HepG2 (cell line): Measurements from ENCODE around the gene RDH16. TPM values are rescaled to one million over a fixed set of nuclear protein-coding genes. Genes with fewer than 3 reads are reported as not detected.

Experiments
- CHD4 ChIP-seq: fragments of 200-600 bp; sonication (generic); IDR thresholded peaks from 2 replicates; pipeline ENCODE4 v1.7.0; 2017; ENCODE audit warnings: mild to moderate bottlenecking, low read length, borderline replicate concordance
- DDIT3 ChIP-seq: sonication (generic); formaldehyde crosslinking; IDR thresholded peaks from 2 replicates; pipeline ENCODE4 v1.4.0; 2020; ENCODE audit warnings: mild to moderate bottlenecking, missing genetic modification reagents
- ETV5 ChIP-seq: IDR thresholded peaks from 2 replicates; pipeline ENCODE4 v1.6.1; 2018; ENCODE audit warnings: missing biosample characterization, missing genetic modification reagents, inconsistent platforms, borderline replicate concordance
- EZH2 ChIP-seq: conservative IDR thresholded peaks from 2 replicates; pipeline ENCODE4 v1.6.1; 2012; ENCODE audit warnings: mild to moderate bottlenecking, low read depth, low read length, moderate library complexity
- FOXA1 ChIP-seq, 2 experiments: fragments of 450-650 bp in 1 of 2; sonication (generic) in 1 of 2; formaldehyde crosslinking in 1 of 2; IDR thresholded peaks; 2 replicates each; pipeline versions ENCODE4 v1.4.0 to v1.6.1; 2016 to 2020; ENCODE audit warnings: missing genetic modification reagents in 1 of 2
- HNRNPLL ChIP-seq: fragments of 200-400 bp; formaldehyde crosslinking; IDR thresholded peaks from 2 replicates; pipeline ENCODE4 v1.6.1; 2017; ENCODE audit warnings: mild to moderate bottlenecking, low read depth, low read length; ENCODE audit not compliant: poor library complexity, severe bottlenecking
- NFAT5 ChIP-seq: sonication (generic); formaldehyde crosslinking; IDR thresholded peaks from 2 replicates; pipeline ENCODE4 v1.4.0; 2020; ENCODE audit warnings: missing genetic modification reagents
- NR2C2 ChIP-seq: sonication (generic); formaldehyde crosslinking; IDR thresholded peaks from 2 replicates; pipeline ENCODE4 v1.4.0; 2020; ENCODE audit warnings: missing genetic modification reagents, mild to moderate bottlenecking, moderate library complexity, borderline replicate concordance
- PLSCR1 ChIP-seq: sonication (generic); formaldehyde crosslinking; IDR thresholded peaks from 2 replicates; pipeline ENCODE4 v1.5.0; 2020; ENCODE audit warnings: missing genetic modification reagents, mild to moderate bottlenecking, borderline replicate concordance
- RFX5 ChIP-seq: IDR thresholded peaks from 2 replicates; pipeline ENCODE4 v1.6.1; 2011; ENCODE audit warnings: low read depth, low read length, improper control_type of control experiment
- ZFP91 ChIP-seq: sonication (generic); formaldehyde crosslinking; IDR thresholded peaks from 2 replicates; pipeline ENCODE4 v1.9.0; 2022; ENCODE audit warnings: missing genetic modification reagents, mild to moderate bottlenecking, borderline replicate concordance
- ZNF142 ChIP-seq: sonication (generic); formaldehyde crosslinking; IDR thresholded peaks from 2 replicates; pipeline ENCODE4 v1.4.0; 2020; ENCODE audit warnings: missing genetic modification reagents
- ZNF143 ChIP-seq: sonication (generic); formaldehyde crosslinking; IDR thresholded peaks from 2 replicates; pipeline ENCODE4 v1.4.0; 2020; ENCODE audit warnings: missing genetic modification reagents
- ZNF34 ChIP-seq: sonication (generic); formaldehyde crosslinking; IDR thresholded peaks from 2 replicates; pipeline ENCODE4 v1.4.0; 2020; ENCODE audit warnings: mild to moderate bottlenecking, missing genetic modification reagents, borderline replicate concordance
- ZNF720 ChIP-seq: sonication (generic); formaldehyde crosslinking; IDR thresholded peaks from 2 replicates; pipeline ENCODE4 v1.4.0; 2020; ENCODE audit warnings: missing genetic modification reagents
- polyA plus RNA-seq, 8 experiments: library from polyadenylated mRNA; depleted of rRNA in 3 of 8; stranded (reverse) in 7 of 8; unstranded in 1 of 8; fragments of >200 nt; fragmentation: Illumina TruSeq in 4 of 8; extraction: Trizol in 4 of 8; gene quantifications; 2 replicates each; pipeline versions ENCODE4 v1.2.1 to v1.2.3, GENCODE V29; 2011 to 2016; ENCODE audit warnings: low read depth in 4 of 8, missing spikeins in 1 of 8, mixed read lengths in 1 of 8; ENCODE audit not compliant: insufficient read depth in 1 of 8
- total RNA-seq, 5 experiments: library from RNA; depleted of rRNA; stranded (reverse); fragments of >200 nt; fragmentation: Illumina TruSeq; extraction: Trizol; gene quantifications; 2 replicates each; pipeline ENCODE4 v1.2.3, GENCODE V29; 2016; ENCODE audit warnings: low read depth in 1 of 5

Gene RDH16
- total and polyA plus RNA-seq, 2 of the 13 experiments (the other 11 are each of a cell fraction or from before 2014, with no cell fraction given) = 0.05 to 0.13 TPM

- TF ChIP-seq FOXA1 (IDR thresholded peaks at IDR 0.05) (no peak), FOXA1 (CRISPR knock-in tag; IDR thresholded peaks at IDR 0.05) (peak; percentile 95), HNRNPLL (no peak), NR2C2 (peak; percentile 94), ZNF142 (CRISPR knock-in tag) (no peak), NFAT5 (CRISPR knock-in tag) (no peak), CHD4 (no peak), EZH2 (no peak), ZFP91 (CRISPR knock-in tag) (peak; percentile 63), ZNF143 (CRISPR knock-in tag) (no peak), DDIT3 (CRISPR knock-in tag) (no peak), PLSCR1 (CRISPR knock-in tag) (no peak), ZNF720 (CRISPR knock-in tag) (no peak), RFX5 (no peak), ZNF34 (CRISPR knock-in tag) (no peak), ETV5 (CRISPR knock-in tag) (peak; percentile 57; the same call in 1 of the 2 replicates)
Measured at GRCh38 chr12:57001448-57001906, 44.1 kb upstream of the RDH16 start (continued).
